Astrocyte (in vitro differentiated cells and primary cell): ENCODE results near the gene IFNAR1.

Experiments used
- CTCF ChIP-seq: IDR thresholded peaks from 2 replicates; pipeline ENCODE4 v1.5.1; 2011; ENCODE audit warnings: low read depth, mild to moderate bottlenecking, inconsistent platforms, low read length, moderate library complexity; ENCODE audit not compliant: insufficient read depth
- EZH2 ChIP-seq: IDR thresholded peaks from 2 replicates; pipeline ENCODE4 v1.6.1; 2012; ENCODE audit warnings: mild to moderate bottlenecking, low read length, inconsistent platforms; ENCODE audit not compliant: insufficient read depth

GRCh38 chr21:33355355-33355754 lies 30.6 kb downstream of the IFNAR1 start:
- TF ChIP-seq CTCF: no peak
- no peak for TF ChIP-seq EZH2
